HEK293 (cell line): ENCODE data around the gene ARHGEF28.

Source experiments
- CTCF ChIA-PET: fragments of 350-600 bp; formaldehyde crosslinking; extraction: SDS; loops from one replicate; lab custom pipeline; 2021; ENCODE audit warnings: antibody characterized with exemption; lab: Yijun Ruan, JAX
- POLR2A ChIA-PET: fragments of 300-600 bp; formaldehyde crosslinking; extraction: SDS; loops from one replicate; lab custom pipeline; 2020; ENCODE audit warnings: antibody characterized with exemption, inconsistent platforms; lab: Yijun Ruan, JAX
- H3K27ac ChIP-seq: fragments of 200-500 bp; sonication (Bioruptor generic); 2 replicates; pipeline ENCODE4 v1.5.1; 2014; ENCODE audit warnings: low read depth, low read length, control low read depth, inconsistent platforms; ENCODE audit errors: extremely low read depth
- H3K36me3 ChIP-seq, 2 experiments: fragments of 200-500 bp in 1 of 2; sonication (Bioruptor generic) in 1 of 2; 1 replicate in 1 of 2; 2 replicates in 1 of 2; pipeline ENCODE4 v1.5.1; 2014 to 2017; ENCODE audit warnings: inconsistent platforms in 2 of 2, low read length in 2 of 2; ENCODE audit not compliant: control insufficient read depth in 2 of 2, insufficient read depth in 1 of 2
- H3K4me1 ChIP-seq: fragments of 200-500 bp; sonication (Bioruptor generic); 2 replicates; pipeline ENCODE4 v1.5.1; 2014; ENCODE audit warnings: mild to moderate bottlenecking, low read length, inconsistent platforms; ENCODE audit not compliant: control insufficient read depth, insufficient read depth
- H3K4me3 ChIP-seq: 2 replicates; pipeline ENCODE4 v1.5.1; 2011; ENCODE audit warnings: low read depth, mild to moderate bottlenecking, control low read depth, low read length, moderate library complexity
- H3K9me3 ChIP-seq: fragments of 200-500 bp; sonication (Bioruptor generic); 2 replicates; pipeline ENCODE4 v1.5.1; 2014; ENCODE audit warnings: low read depth, low read length, inconsistent platforms; ENCODE audit not compliant: control insufficient read depth, insufficient read depth
- BCL11B ChIP-seq: fragments of 450-650 bp; formaldehyde crosslinking; IDR thresholded peaks from 2 replicates; pipeline ENCODE4 v1.5.1; 2016; ENCODE audit warnings: low read depth, missing biosample characterization, missing genetic modification characterization
- CTCF ChIP-seq: fragments of 450-650 bp; formaldehyde crosslinking; IDR thresholded peaks from 2 replicates; pipeline ENCODE4 v1.5.1; 2016; ENCODE audit warnings: missing biosample characterization, missing genetic modification characterization
- GLI4 ChIP-seq: fragments of 450-650 bp; formaldehyde crosslinking; IDR thresholded peaks from 2 replicates; pipeline ENCODE4 v1.5.1; 2016; ENCODE audit warnings: missing biosample characterization, missing genetic modification characterization
- KLF10 ChIP-seq: fragments of 450-650 bp; IDR thresholded peaks from 2 replicates; pipeline ENCODE4 v1.5.1; 2018; ENCODE audit warnings: missing biosample characterization, mild to moderate bottlenecking, missing genetic modification characterization
- PRDM4 ChIP-seq: fragments of 450-650 bp; formaldehyde crosslinking; IDR thresholded peaks from 2 replicates; pipeline ENCODE4 v1.5.1; 2017; ENCODE audit warnings: missing biosample characterization, missing genetic modification characterization
- TSHZ1 ChIP-seq: fragments of 450-650 bp; formaldehyde crosslinking; IDR thresholded peaks from 2 replicates; pipeline ENCODE4 v1.5.1; 2016; ENCODE audit warnings: missing biosample characterization, missing genetic modification characterization, borderline replicate concordance
- ZBTB44 ChIP-seq: fragments of 450-650 bp; IDR thresholded peaks from 2 replicates; pipeline ENCODE4 v1.5.1; 2018; ENCODE audit warnings: missing biosample characterization, mild to moderate bottlenecking, missing genetic modification characterization
- ZNF112 ChIP-seq: fragments of 450-650 bp; formaldehyde crosslinking; IDR thresholded peaks from 2 replicates; pipeline ENCODE4 v1.5.0; 2017; ENCODE audit warnings: missing biosample characterization, missing genetic modification characterization
- ZNF114 ChIP-seq: fragments of 450-650 bp; formaldehyde crosslinking; IDR thresholded peaks from 2 replicates; pipeline ENCODE4 v1.5.0; 2017; ENCODE audit warnings: missing biosample characterization, missing genetic modification characterization
- ZNF211 ChIP-seq: fragments of 450-650 bp; formaldehyde crosslinking; IDR thresholded peaks from 2 replicates; pipeline ENCODE4 v1.5.1; 2016; ENCODE audit warnings: low read depth, missing biosample characterization, missing genetic modification characterization
- ZNF341 ChIP-seq: fragments of 450-650 bp; formaldehyde crosslinking; IDR thresholded peaks from 2 replicates; pipeline ENCODE4; 2016; ENCODE audit warnings: low read depth, missing biosample characterization, missing genetic modification characterization
- ZNF514 ChIP-seq: fragments of 450-650 bp; formaldehyde crosslinking; IDR thresholded peaks from 2 replicates; pipeline ENCODE4 v1.5.1; 2016; ENCODE audit warnings: missing biosample characterization, missing genetic modification characterization
- ZNF645 ChIP-seq: fragments of 450-650 bp; formaldehyde crosslinking; IDR thresholded peaks from 2 replicates; pipeline ENCODE4; 2016; ENCODE audit warnings: missing biosample characterization, missing genetic modification characterization
- ZNF654 ChIP-seq: fragments of 450-650 bp; formaldehyde crosslinking; IDR thresholded peaks from 2 replicates; pipeline ENCODE4 v1.5.1; 2016; ENCODE audit warnings: low read depth, missing biosample characterization, missing genetic modification characterization
- ZNF692 ChIP-seq: fragments of 450-650 bp; formaldehyde crosslinking; IDR thresholded peaks from 2 replicates; pipeline ENCODE4 v1.5.1; 2016; ENCODE audit warnings: missing biosample characterization, missing genetic modification characterization
- ZNF704 ChIP-seq: fragments of 450-650 bp; formaldehyde crosslinking; IDR thresholded peaks from 2 replicates; pipeline ENCODE4 v1.5.1; 2016; ENCODE audit warnings: missing biosample characterization, missing genetic modification characterization
- ZNF785 ChIP-seq: fragments of 450-650 bp; formaldehyde crosslinking; IDR thresholded peaks from 2 replicates; pipeline ENCODE4 v1.5.1; 2016; ENCODE audit warnings: missing biosample characterization, missing genetic modification characterization
- ZNF830 ChIP-seq: fragments of 450-650 bp; IDR thresholded peaks from 2 replicates; pipeline ENCODE4 v1.5.0; 2018; ENCODE audit warnings: missing biosample characterization, missing genetic modification characterization, low read depth, mild to moderate bottlenecking, moderate library complexity

ARHGEF28 gene

GRCh38 chr5:73777192-73777591 lies 151.2 kb downstream of the ARHGEF28 start:
- ChIA-PET CTCF (no interaction called here), POLR2A (no interaction called here)
- Histone ChIP-seq H3K4me3 (no peak overlapping the region), H3K36me3 (peaks cover 0 to 5% of the 10 kb centered on the region in 2 experiments; a peak in 2 of 3 replicates), H3K9me3 (no peaks in the 10 kb centered on the region), H3K27ac (no peak overlapping the region)
- TF ChIP-seq BCL11B (no peak), GLI4 (tag by site-specific recombination) (no peak), PRDM4 (tag by site-specific recombination) (no peak), ZNF785 (tag by site-specific recombination) (no peak), ZNF830 (tag by site-specific recombination) (no peak), ZNF114 (tag by site-specific recombination) (no peak), ZNF514 (tag by site-specific recombination) (no peak), ZNF112 (tag by site-specific recombination) (no peak), ZNF692 (tag by site-specific recombination) (no peak), KLF10 (tag by site-specific recombination) (no peak), ZNF654 (tag by site-specific recombination) (no peak), TSHZ1 (no peak), ZNF645 (no peak), ZNF704 (no peak), ZNF211 (tag by site-specific recombination) (no peak), ZNF341 (no peak), CTCF (tag by site-specific recombination) (no peak), ZBTB44 (no peak)
- TF ChIP-seq, all 188 proteins: peak for 0
- H3K4me1 ChIP-seq = no peaks in the 10 kb centered on the region
